ENCODE measurements around the gene CNTLN.
A peak's percentile ranks its signal among the peaks of the same experiment; 100 is the strongest.

Gene CNTLN, protein sequence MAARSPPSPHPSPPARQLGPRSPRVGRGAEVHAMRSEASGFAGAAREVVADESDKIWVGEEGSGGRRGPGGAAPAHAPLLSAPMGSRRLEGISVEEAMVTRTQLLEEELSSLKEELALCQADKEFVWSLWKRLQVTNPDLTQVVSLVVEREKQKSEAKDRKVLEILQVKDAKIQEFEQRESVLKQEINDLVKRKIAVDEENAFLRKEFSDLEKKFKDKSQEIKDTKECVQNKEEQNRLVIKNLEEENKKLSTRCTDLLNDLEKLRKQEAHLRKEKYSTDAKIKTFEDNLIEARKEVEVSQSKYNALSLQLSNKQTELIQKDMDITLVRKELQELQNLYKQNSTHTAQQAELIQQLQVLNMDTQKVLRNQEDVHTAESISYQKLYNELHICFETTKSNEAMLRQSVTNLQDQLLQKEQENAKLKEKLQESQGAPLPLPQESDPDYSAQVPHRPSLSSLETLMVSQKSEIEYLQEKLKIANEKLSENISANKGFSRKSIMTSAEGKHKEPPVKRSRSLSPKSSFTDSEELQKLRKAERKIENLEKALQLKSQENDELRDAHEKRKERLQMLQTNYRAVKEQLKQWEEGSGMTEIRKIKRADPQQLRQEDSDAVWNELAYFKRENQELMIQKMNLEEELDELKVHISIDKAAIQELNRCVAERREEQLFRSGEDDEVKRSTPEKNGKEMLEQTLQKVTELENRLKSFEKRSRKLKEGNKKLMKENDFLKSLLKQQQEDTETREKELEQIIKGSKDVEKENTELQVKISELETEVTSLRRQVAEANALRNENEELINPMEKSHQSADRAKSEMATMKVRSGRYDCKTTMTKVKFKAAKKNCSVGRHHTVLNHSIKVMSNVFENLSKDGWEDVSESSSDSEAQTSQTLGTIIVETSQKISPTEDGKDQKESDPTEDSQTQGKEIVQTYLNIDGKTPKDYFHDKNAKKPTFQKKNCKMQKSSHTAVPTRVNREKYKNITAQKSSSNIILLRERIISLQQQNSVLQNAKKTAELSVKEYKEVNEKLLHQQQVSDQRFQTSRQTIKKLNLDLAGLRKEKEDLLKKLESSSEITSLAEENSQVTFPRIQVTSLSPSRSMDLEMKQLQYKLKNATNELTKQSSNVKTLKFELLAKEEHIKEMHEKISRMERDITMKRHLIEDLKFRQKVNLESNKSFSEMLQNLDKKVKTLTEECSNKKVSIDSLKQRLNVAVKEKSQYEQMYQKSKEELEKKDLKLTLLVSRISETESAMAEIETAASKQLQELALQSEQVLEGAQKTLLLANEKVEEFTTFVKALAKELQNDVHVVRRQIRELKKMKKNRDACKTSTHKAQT (N-terminal part only)

GRCh38 chr9:17134396-17135294 lies at the start of gene CNTLN:
Gene CNTLN (plus strand): TSS chr9:17135040. CDS start chr9:17135066, 26 bp downstream.
- peak; percentile 60 for DNase-seq (ENCODE audit: low read depth, low spot score)

DNA sequence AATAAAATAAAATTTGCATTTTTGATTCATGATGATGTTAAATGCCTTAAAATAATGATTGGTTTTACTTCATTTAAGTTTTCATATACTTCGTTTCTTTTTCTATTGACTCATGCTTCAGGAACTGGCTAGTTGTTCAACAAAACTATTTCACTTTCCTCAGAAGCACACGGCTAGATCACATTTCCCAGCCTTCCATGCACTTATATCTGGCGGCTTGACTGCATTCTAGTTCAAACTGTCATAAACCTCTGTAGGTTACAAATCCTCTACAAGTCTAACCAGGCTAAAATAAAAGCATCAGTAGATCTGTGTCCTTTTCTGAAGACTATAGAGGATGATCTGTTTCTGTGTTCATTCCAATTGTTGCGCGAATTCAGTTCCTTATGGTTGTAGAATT lies 46.3 kb upstream of the CNTLN start:
- DNase-seq (ENCODE audit: low read depth, low spot score), result no peak

DNA sequence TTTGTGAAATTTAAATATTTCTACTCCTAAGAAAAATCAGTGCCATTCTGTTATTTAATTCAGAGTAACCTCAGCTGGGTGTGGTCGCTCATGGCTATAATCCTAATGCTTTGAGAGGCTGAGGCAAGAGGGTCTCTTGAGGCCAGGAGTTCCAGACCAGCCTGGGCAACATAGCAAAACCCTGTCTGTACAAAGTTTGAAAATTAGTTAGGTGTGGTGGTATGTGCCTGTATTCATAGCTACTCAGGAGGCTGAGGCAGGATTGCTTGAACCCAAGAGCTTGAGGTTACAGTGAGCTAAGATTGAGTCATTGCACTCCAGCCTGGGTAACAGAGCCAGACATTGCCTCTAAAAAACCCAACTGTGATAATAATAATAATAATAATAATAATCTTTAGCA lies 44.8 kb upstream of the CNTLN start:
- no peak for DNase-seq (ENCODE audit: low read depth, low spot score)

DNA sequence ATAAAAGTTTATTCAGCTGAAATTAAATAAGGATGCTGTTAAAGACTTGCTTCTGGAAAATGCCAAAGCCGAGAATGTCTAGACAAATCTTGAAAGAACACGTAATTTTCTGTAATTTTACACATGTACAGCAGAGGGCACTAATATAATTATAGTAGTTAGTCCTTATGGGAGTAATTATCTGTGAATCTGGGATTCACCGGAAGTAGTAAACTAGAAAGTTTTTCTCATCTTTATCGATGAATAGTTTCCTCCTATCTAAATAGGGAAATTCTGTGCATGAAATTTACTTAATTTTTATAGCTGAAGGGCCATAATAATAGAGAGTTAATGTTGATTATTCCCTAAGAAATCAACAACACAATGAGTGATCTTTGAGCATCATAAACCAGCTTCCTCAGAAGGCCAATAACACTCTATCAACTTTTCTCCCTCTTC lies 18.4 kb upstream of the CNTLN start:
- DNase-seq (ENCODE audit: low read depth, low spot score), result no peak

DNA sequence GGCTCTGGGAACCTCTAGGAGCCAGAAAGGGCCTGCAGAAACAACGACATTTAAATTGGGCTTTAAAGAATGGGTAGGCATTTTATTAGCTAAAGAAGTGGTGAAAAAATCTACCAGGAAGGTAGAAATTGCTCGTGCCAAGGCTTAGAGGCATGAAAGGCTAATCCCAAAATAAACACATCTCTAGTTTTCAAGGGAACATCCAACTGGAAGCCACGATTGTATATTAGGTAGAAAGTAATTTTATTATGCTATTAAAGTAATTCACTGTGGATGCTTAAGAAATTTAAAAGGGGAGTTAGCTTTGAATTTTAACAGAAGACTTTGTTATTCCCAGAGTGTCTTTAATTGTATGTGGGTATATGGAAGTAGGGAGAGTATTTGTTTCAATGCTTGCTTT lies 17.5 kb upstream of the CNTLN start:
- no peak for DNase-seq (ENCODE audit: low read depth, low spot score)

GRCh38 chr9:17120203-17120602 lies 14.6 kb upstream of the CNTLN start:
- no peak for DNase-seq (ENCODE audit: low read depth, low spot score)

DNA sequence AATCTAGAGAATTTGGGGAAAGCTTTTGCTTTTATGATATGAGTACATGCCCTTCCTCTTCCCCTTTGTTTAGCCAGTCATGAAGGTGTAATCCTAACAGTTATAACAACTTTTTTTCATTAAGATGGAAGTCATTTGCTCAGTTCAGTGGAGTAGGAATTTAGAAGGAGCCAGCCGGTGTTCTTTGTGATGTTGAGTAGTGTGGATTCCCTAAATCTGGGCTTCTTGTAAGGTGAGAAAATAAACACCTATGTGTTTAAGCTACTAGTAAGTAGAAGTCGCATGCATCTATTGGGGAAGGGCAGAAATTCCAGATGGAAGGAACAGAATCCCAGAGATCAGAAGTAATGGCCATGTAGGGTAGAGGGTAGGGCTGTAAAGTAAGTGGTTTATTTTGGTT lies 13.6 kb upstream of the CNTLN start:
- no peak for DNase-seq (ENCODE audit: low read depth, low spot score)

- no peak for DNase-seq (ENCODE audit: low read depth, low spot score)
Observed at GRCh38 chr9:17130291-17130690, 4.5 kb upstream of the CNTLN start.

GRCh38 chr9:17130725-17131124 lies 4.1 kb upstream of the CNTLN start:
- DNase-seq (ENCODE audit: low read depth, low spot score), result no peak

GRCh38 chr9:17131494-17131893 lies 3.3 kb upstream of the CNTLN start:
- no peak for DNase-seq (ENCODE audit: low read depth, low spot score)

DNA sequence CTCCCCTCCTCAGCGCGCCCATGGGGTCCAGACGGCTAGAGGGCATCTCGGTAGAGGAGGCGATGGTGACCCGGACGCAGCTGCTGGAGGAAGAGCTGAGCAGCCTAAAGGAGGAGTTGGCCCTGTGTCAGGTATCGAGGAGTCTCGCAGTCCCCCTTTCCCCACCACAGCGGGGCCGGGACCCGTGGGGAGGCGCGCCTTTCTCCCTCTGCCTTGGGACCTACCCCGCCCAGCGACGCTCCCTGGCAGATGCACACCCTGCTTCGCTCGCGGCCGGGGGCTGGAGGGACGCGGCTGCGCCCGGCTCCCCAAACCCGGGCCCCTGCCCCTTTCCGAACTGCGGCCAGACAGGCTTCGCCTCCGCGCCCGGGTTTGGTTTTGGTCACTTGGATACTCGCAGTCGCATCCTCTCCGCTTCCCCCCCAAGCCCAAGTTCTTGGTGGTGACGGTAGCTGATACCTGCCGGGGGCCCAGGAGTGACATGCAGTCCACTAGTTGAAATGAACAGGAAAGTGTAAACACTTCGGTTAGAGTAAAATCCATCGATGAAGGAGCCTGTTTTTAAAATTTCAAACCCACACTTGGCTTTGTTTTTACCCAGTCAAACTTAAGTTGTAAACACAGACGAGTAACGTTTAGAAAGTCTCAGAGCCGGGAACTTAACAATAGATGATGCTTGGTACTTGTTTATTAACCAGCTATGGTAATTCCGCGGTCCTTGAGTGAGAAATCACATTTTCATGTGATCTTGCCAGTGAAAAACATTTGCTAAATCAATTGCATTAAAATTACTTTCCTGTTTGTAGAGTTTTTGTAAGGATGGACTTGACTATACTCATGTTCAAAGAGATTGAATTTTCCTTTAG lies 688 bp downstream of the CNTLN start:
- DNase-seq (ENCODE audit: low read depth, low spot score), result peak; percentile 20

DNA sequence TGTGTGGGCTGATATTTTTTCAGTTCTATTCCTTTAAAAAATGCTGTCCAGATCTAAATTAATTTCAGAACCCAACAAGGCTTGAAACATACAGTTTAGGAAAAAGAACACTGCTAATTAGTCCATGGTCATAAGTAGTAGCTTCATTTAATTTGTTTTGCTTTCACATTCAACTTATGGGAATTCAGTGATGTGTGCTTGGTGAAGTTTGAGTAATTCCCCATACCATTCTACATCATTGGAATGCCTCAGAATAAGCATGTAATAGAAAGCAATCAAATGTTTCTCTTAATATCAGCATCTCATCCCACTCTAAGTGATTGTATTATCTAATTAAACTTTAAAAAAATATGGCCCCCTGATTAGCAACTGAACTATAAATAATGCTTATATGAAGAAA lies 2.7 kb downstream of the CNTLN start:
- DNase-seq (ENCODE audit: low read depth, low spot score), result no peak

DNA sequence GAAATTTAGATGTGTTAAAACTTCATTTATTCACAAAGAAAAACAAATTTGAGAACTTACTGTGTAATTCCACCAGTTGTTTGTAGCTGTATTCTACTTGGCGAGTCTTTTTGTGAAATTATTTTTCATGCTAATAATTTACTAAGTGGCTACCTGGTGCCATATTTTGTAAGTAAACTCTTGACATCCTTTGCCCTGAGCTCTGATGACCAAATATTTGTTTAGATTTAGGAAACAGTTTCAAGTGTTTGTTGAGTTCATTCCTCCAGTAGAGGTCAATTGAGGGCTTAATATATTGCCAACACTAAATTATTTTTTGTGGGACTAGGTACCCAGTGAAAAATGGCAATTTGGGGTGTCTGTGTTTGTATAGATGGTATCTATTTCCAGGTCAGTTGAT lies 3.7 kb downstream of the CNTLN start:
- no peak for DNase-seq (ENCODE audit: low read depth, low spot score)

DNA sequence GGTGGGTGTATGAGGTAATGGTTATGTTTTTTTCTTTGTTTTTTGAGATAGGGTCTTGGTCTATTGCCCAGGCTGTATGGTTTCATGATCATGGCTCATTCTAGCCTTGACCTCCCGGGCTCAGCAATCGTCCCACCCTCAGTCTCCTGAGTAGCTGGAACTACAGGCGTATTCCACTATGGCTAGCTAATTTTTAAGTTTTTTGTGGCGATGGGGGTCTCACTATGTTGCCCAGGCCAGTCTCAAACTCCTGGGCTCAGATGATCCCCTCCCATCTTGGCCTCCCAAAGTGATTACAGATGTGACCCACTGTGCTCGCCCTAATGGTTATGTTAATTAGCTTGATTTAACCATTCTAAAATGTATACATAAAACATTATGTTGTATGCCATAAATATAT lies 5.6 kb downstream of the CNTLN start:
- DNase-seq (ENCODE audit: low read depth, low spot score), result no peak

DNA sequence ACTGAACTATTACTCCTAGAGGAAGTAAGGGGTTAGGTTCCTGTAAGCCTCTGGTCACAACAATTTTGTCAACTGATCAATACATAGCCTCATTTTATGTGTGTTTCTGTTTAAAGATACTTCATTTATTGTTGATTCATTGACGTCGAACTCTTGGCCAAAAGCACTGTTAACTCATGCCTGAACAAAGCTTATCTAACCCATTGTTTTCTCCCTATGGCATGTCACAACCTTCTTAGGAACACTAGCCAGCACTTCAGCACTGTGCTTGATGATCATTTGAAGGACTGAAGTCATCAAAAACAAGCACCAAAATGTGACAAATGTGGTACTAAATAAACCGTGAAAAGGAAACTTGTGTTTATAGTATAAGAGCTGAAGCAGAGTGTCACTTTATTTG lies 13.5 kb downstream of the CNTLN start:
- no peak for DNase-seq (ENCODE audit: low read depth, low spot score)

DNA sequence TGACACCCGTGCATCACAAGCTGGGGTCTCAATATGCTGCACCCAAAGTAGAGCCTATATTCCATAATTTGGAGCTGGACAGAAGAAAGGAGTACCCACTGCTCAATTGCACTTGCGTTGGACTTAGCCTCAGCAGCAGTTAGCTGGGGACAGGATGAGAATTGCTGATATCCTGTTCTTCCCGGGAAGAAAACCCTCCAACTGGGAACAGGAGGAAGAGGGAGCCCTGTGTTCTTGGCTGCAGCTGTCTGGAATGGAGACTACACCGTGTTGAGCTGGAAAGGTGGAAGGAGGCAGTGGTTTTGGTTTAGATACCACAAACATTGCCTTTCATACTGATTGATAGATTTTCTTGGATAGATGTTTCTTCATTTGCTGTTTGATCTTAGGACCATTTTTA lies 24.6 kb downstream of the CNTLN start:
- DNase-seq (ENCODE audit: low read depth, low spot score), result no peak

DNA sequence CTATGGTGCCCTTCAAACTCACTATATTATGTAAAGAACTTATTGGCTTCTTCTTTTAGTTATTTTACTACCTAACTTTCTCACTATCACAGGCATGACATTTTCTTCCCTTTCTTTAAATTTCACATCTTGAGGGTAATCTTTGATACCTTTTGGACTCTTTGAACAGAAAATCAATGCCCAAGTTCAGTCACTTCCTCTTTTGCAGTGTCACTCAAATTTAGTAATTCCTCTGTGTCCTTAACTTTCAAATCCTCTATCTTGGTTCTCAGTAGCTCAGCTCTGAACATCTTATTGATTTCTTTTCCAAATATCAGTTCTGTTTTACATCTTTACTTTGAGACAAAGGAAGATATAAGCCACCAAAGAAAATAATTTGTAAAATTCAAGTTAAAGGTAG lies 25.5 kb downstream of the CNTLN start:
- DNase-seq (ENCODE audit: low read depth, low spot score), result no peak

DNA sequence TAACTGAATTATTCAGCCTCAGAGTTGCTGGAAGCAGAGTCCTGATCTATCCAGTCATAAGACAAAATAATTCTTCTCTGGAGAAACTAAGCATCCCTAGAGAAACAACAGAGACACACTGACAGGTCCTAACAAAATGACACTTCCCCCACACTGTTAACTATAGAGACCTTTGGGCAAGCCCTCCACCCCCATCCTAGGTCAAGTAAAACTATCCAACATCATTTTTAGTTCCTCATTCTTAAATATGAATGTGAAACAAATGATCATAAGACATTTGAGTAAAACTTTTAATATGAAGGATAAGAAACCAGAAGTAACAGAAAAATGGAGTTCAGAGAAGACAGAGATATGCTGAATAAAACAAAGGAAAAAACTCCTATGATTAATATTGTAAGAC lies 30.9 kb downstream of the CNTLN start:
- no peak for DNase-seq (ENCODE audit: low read depth, low spot score)

- no peak for DNase-seq (ENCODE audit: low read depth, low spot score)
Observed at GRCh38 chr9:17166346-17166745, 31.5 kb downstream of the CNTLN start.

All from brain pericyte (primary cell).